Activated CD4-positive, CD25-positive, alpha-beta regulatory T cell treated with anti-CD3 and anti-CD28 coated beads, Interleukin-2, amount 50 U/mL, for 16 hours (primary cell): Measurements from ENCODE around the gene PRXL2B.
"Not testable (repeated sequence)": the region's sequence is repeated elsewhere in the genome, so short reads cannot be mapped to it uniquely, and the experiment has no call there.

Source experiments
- DNase-seq: peaks from one replicate; pipeline ENCODE4 v3.0.0-alpha.2; 2020; ENCODE audit warnings: low read depth, low spot score

Gene PRXL2B

DNA sequence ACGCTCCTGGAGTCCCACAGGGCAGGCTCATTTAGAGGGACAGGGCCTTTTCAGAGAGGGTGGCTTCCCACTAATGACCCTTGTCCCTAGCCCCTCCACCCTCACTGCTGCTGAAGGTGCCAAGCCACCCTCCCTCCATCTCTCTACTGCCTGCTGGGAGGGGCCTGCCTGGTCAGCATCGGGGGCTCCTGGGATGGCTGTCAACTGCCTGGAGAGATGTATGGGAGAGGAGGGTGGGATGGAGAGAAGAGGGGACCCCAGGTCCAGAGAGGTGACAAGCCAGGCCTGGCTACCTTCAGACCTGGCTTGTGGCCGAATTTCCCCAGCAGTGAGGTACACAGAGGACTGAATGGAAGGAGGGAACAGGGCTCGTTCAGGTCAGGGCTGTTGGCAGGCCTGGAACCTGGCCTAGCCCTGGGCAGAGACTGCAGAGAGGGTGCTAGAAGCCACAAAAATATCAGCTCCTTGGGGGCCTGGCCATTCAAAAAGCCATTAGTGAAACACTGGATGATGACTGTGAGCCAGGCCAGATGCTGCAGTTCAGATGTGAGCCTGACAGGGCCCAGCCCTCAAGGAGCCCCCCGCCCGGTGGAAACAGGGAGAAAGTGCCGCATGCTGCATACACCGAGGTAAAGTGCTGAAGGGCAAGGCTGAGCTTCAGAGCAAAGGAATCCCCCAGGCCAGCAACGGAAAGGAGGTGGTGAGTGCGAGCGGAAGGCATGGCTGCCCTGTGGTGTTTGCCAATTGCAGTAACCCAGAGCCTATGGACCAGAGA, 26.2 kb downstream of the PRXL2B start:
- no peak for DNase-seq

- no peak for DNase-seq
Observed at GRCh38 chr1:2614145-2614544, 27.6 kb downstream of the PRXL2B start.

DNA sequence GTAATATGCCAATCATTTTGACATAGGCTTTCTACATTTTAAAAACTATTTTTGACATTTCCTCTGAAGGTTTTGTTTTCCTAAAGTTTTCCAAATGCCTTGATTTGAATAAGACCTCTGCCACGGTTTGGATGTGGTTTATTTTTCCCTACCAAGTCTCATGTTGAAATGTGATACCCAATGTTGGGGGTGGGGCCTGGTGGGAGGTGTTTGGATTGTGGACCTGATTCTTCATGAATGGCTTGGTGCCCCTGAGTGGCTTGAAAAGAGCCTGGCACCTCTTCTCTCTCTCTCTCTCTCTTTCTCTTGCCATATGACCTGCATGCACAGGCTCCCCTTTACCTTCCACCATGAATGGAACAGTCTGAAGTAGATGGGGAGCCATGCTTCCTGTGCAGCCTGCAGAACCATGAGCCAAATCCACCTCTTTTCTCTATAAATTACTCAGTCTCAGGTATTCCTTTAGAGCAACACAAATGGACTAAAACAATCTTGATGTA, 31.4 kb downstream of the PRXL2B start:
- DNase-seq, result no peak

- no peak for DNase-seq
Observed at GRCh38 chr1:2623571-2624337, 37.2 kb downstream of the PRXL2B start.

DNA sequence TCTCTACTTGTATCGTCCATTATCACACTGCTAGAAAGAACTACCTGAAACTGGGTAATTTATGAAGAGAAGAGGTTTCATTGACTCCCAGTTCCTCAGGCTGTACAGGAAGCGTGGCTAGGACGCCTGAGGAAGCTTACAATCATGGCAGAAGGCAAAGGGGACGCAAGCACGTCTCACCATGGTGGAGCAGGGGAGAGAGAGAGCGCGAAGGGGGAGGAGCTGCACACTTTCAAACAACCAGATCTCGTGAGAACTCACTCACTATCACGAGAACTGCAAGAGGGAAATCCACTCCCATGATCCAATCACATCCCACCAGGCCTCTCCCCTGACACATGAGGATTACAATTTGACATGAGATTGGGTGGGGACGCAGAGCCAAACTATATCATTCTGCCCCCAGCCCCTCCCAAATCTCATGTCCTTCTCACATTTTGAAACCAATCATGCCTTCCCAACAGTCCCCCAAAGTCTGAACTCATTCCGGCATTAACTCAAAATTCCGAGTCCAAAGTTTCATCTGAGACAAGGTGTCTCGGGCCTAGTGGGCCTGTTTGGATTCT, 38.2 kb downstream of the PRXL2B start:
- DNase-seq, result no peak

GRCh38 chr1:2625311-2625710, 38.7 kb downstream of the PRXL2B start:
- DNase-seq, result no peak

GRCh38 chr1:2625748-2626147, 39.2 kb downstream of the PRXL2B start:
- not testable (repeated sequence) for DNase-seq

DNA sequence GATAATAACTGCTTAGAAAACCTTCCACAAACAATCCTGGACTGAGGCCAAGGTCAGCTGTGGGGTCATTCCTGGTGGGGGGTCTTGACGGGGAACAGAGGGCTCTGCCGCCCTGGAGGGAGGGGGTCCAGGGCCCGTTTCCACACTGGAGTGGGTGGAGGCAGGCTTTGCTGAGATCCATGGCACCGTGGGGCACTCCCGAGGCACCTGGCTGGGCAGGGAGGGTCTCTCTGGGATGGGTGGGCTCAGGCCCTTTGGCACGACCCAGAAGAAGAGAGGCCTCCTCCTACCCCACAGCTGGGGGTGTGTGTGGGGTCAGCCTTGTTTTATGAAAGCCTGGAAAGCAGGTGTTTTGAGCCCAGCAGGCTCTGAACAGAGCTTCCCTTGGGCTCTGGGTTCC, 41.2 kb downstream of the PRXL2B start:
- no peak for DNase-seq

DNA sequence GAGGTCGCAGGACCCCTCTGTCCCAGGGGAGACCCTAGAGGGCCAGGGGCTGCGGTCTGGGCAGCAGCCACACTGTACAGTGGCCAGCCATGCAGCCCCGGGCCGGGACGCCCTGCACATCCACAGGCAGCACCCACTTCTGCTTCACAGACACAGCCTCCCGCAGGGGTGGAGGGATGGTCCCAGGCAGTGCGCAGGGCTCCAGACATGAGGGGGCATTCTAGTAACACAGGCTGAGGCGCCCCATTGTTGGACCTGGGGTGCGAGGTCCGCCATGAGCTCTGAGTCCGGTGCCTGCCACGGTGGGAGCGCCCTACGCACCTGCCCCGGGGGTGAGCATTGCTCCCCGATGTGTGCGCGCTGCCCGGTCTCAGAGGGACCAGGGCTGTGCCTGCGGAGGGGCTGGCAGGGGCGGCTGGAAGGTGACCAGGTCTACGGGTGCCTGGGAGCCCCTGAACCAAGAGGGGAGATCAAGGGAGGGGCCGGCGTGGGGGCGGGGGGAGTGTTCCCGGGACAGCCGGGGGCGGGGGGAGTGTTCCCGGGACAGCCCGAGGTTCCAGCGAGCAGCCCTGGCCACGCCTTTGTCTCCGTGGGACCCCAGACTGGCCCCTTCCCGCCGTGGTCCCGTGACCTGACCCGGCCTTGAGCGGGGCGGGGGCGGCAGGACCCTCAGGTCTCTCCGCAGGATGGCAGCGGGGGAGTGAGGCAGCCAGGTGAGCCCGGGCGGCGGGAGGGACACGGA, 41.8 kb downstream of the PRXL2B start:
- DNase-seq, result no peak

DNA sequence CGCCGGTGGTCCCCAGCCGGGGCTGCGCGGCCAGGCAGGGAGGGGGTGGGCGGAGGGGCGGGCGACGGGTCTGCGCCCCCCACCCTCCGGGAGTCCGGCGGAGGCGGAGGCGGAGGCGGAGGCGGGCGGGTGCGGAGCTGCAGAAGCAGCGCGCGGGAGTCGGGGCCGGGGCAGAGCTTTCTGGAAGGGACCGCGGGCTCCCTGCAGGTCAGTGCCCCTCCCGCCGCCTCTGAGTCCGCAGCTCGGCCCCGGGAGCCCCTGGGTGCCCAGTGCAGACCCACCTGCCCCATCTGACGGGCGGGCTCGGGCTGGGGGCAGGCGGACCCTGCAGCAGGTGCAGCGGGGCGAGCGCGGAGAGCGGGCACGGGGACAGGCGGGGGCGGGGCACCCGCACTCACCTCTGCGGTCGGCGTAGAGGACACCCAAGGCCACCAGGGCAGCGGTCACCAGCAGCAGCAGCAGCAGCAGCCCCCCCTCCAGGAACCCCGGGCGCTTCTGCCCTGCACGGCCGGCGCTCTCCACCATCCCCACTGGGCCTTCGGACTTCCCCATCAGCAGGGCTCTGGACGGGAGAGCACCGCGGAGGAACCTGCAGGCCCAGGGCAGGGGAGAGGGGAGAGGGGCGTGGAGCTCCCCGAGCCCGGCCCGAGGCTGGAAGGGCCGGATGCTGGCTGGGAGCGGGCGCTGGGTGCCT, 42.5 kb downstream of the PRXL2B start:
- no peak for DNase-seq

- DNase-seq, result no peak
Observed at GRCh38 chr1:2629627-2630497, 43.3 kb downstream of the PRXL2B start.

DNA sequence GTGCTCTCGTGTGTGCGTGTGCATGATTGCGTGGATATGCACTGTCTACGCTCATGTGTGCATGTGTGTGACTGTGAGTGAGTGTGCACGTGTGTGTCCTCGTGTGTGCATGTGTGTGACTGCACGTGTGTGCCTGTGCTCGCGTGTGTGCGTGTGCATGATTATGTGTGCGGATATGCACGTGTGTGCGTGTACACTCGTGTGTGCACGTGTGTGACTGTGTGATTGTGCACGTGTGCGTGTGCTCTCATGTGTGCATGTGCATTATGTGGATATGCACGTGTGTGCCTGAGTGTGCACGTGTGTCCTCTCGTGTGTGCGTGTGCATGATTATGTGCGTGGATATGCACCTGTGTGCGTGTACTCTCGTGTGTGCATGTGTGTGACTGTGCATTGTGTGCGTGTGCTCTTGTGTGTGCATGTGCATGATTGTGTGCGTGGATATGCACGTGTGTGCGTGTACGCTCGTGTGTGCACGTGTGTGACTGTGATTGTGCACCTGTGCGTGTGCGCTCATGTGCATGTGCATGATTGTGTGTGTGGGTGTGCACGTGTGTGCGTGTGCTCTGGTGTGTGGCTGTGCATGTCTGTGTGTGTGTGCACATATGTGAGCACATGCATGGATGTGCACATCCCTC, 44.0 kb downstream of the PRXL2B start:
- no peak for DNase-seq

GRCh38 chr1:2631136-2632050, 44.8 kb downstream of the PRXL2B start:
- no peak for DNase-seq

- DNase-seq, result no peak
Observed at GRCh38 chr1:2632051-2632430, 45.5 kb downstream of the PRXL2B start.

- DNase-seq, result no peak
Observed at GRCh38 chr1:2632561-2633361, 46.2 kb downstream of the PRXL2B start, which contains the start of gene MMEL1. TSS of gene MMEL1 (minus strand) at chr1:2633016. CDS start at chr1:2629484, 3,532 bp downstream.

- no peak for DNase-seq
Observed at GRCh38 chr1:2633366-2633935, 46.9 kb downstream of the PRXL2B start.

GRCh38 chr1:2633936-2634491, 47.4 kb downstream of the PRXL2B start:
- no peak for DNase-seq
